NCI-H1092 treated with DMSO at 0.1 percent for 48 hours (cell line): ENCODE measurements around the gene CCL19.

Experiments used
- DNase-seq: peaks from one replicate; lab custom pipeline; 2025; lab: John Stamatoyannopoulos, UW

CCL19 gene

GRCh38 chr9:34662526-34663302 lies 28.4 kb downstream of the CCL19 start, which contains the start of gene CCL27:
TSS of gene CCL27 (minus strand) at chr9:34662657. CDS start at chr9:34662633, 24 bp downstream.
- no peak for DNase-seq

GRCh38 chr9:34659592-34660253 lies 31.4 kb downstream of the CCL19 start:
- no peak for DNase-seq

- no peak for DNase-seq
These were observed 32.6 kb downstream of the CCL19 start for GRCh38 chr9:34658461-34658860.

GRCh38 chr9:34656992-34657391 lies 34.1 kb downstream of the CCL19 start:
- DNase-seq, result no peak

GRCh38 chr9:34655394-34655793 lies 35.7 kb downstream of the CCL19 start:
- no peak for DNase-seq

GRCh38 chr9:34654323-34655051 lies 36.6 kb downstream of the CCL19 start:
- peak; percentile 96 for DNase-seq

- DNase-seq, result peak; percentile 38
These were observed 37.7 kb downstream of the CCL19 start for GRCh38 chr9:34653151-34654072.

- no peak for DNase-seq
These were observed 38.5 kb downstream of the CCL19 start for GRCh38 chr9:34652602-34653000.

- no peak for DNase-seq
These were observed 39.0 kb downstream of the CCL19 start, which contains the start of gene IL11RA for GRCh38 chr9:34651876-34652601. TSS of gene IL11RA (plus strand) at chr9:34652185. CDS start at chr9:34655218, 3,033 bp downstream.

GRCh38 chr9:34651321-34651720 lies 39.8 kb downstream of the CCL19 start:
- no peak for DNase-seq

GRCh38 chr9:34650816-34651215 lies 40.3 kb downstream of the CCL19 start:
- DNase-seq, result no peak

- no peak for DNase-seq
These were observed 42.4 kb downstream of the CCL19 start for GRCh38 chr9:34648673-34649072.

- DNase-seq, result no peak
These were observed 43.4 kb downstream of the CCL19 start for GRCh38 chr9:34647651-34648050.

GRCh38 chr9:34647084-34647403 lies 44.0 kb downstream of the CCL19 start:
- no peak for DNase-seq

GRCh38 chr9:34646211-34647083 lies 44.6 kb downstream of the CCL19 start, which contains the start of gene GALT:
TSS of gene GALT (plus strand) at chr9:34646675. CDS start at chr9:34646705, 30 bp downstream.
- DNase-seq, result peak; percentile 93

GRCh38 chr9:34644766-34645314 lies 46.2 kb downstream of the CCL19 start:
- no peak for DNase-seq

GRCh38 chr9:34642679-34643078 lies 48.4 kb downstream of the CCL19 start:
- DNase-seq, result no peak
